GM21423 (cell line): ENCODE data around the gene EPHA4.

Source experiments
- ATAC-seq: cut with Tn5 transposase; IDR thresholded peaks from one replicate; pipeline ENCODE4 v1.9.1; 2021; ENCODE audit warnings: mild to moderate bottlenecking, moderate library complexity; ENCODE audit not compliant: unreplicated experiment

The EPHA4 gene

GRCh38 chr2:221410487-221410886, 161.6 kb downstream of the EPHA4 start:
- ATAC-seq = no peak

GRCh38 chr2:221407765-221408164, 164.3 kb downstream of the EPHA4 start:
- ATAC-seq = no peak

GRCh38 chr2:221405521-221405920, 166.6 kb downstream of the EPHA4 start:
- no peak for ATAC-seq

GRCh38 chr2:221402072-221402471, 170.0 kb downstream of the EPHA4 start:
- no peak for ATAC-seq

- no peak for ATAC-seq
Observed at GRCh38 chr2:221400411-221400810, 171.7 kb downstream of the EPHA4 start.

GRCh38 chr2:221399183-221399582, 172.9 kb downstream of the EPHA4 start:
- no peak for ATAC-seq

- no peak for ATAC-seq
Observed at GRCh38 chr2:221397187-221397586, 174.9 kb downstream of the EPHA4 start.

GRCh38 chr2:221392228-221392881, 179.7 kb downstream of the EPHA4 start:
- ATAC-seq = no peak

- no peak for ATAC-seq
Observed at GRCh38 chr2:221390878-221391277, 181.2 kb downstream of the EPHA4 start.

GRCh38 chr2:221389904-221390303, 182.2 kb downstream of the EPHA4 start:
- ATAC-seq = no peak

- ATAC-seq = no peak
Observed at GRCh38 chr2:221389421-221389820, 182.7 kb downstream of the EPHA4 start.

GRCh38 chr2:221388891-221389290, 183.2 kb downstream of the EPHA4 start:
- no peak for ATAC-seq

GRCh38 chr2:221385716-221386115, 186.4 kb downstream of the EPHA4 start:
- no peak for ATAC-seq

GRCh38 chr2:221381928-221382488, 190.1 kb downstream of the EPHA4 start:
- ATAC-seq = no peak

GRCh38 chr2:221380686-221381085, 191.4 kb downstream of the EPHA4 start:
- no peak for ATAC-seq

GRCh38 chr2:221380062-221380461, 192.0 kb downstream of the EPHA4 start:
- no peak for ATAC-seq

GRCh38 chr2:221377597-221377996, 194.5 kb downstream of the EPHA4 start:
- no peak for ATAC-seq

GRCh38 chr2:221377066-221377465, 195.0 kb downstream of the EPHA4 start:
- ATAC-seq = no peak

- ATAC-seq = no peak
Observed at GRCh38 chr2:221374234-221374633, 197.9 kb downstream of the EPHA4 start.

- no peak for ATAC-seq
Observed at GRCh38 chr2:221372907-221373306, 199.2 kb downstream of the EPHA4 start.

GRCh38 chr2:221372159-221372884, 199.8 kb downstream of the EPHA4 start:
- ATAC-seq = no peak

GRCh38 chr2:221371347-221371746, 200.8 kb downstream of the EPHA4 start:
- no peak for ATAC-seq
